ENCODE measurements around the gene PCDH15.

Gene PCDH15

DNA sequence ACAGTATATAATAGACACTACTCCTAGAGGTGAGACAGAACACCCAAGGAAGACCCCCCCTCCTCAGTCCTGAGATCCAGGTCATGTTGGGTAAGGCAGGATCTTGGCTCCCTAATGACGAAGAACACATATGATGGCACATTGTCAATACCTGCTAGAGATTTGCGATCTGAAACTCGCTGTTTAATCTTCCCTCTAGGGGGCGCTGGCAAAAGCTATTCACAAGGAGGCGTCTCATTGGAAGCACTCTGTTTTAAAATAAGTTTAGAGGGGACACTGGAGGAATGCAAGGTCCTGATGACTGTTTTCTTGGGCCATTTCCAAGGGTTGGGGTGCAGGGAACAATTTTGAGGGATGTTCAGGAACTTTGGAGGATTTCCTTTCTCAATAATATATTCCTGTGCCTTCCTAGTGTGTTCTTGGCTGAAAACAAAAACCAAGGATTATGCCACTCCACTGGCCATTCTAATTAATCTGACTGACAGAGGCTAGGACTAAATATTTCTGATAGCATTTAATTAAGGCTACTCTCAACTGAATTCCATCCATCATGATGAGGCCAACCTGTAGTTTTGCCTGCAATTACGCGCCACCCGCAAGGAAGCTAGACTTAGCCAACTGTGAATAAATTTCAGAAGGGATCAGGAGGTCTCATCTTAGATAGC is 1014.7 kb downstream of the PCDH15 start:
- peak; percentile 2 for DNase-seq (ENCODE audit: insufficient read length, low spot score)
- TF ChIP-seq POLR2A (IDR thresholded peaks at IDR 0.05; ENCODE audit: low read depth, low read length) = no peak
- no peak for FAIRE-seq

DNA sequence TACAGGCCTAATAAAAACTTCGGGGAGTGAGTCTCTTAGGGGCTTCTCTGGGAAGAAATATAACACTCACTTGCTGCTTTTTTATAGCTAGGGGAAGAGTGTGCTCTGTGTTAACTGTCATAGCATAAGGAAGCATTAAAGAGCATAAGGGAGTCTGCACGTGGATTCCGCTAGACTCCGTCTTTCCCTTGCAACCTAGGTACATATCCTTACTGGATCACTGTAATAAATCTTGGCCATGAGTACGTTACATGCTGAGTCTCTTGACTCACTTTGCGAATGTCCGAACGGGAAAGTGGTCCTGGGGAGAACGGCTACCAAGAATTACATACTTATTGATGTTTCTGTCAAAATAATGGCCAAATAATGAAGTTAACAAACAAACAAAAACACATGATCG is 1029.3 kb downstream of the PCDH15 start:
- no peak for TF ChIP-seq POLR2A (IDR thresholded peaks at IDR 0.05; ENCODE audit: low read depth, low read length)
- no peak for DNase-seq (ENCODE audit: insufficient read length, low spot score)
- FAIRE-seq = no peak

DNA sequence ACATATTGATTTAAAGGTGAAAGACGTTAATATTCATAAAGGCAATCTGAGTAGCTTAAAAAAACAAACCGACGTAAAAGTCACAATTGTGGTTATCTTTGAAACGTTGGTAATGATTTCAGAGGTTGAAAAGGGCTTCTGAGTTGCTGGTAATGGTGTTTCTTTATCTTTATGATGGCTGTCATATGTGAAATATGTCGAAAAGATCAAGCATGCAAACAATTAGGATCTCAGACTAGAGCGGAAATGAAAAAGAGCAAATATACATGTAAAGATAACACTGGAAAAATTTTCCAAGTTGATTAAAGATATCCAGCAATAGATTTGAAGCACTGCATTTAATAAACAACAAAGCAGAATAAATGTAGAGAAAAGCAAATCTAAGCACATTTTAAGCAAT is 1030.1 kb downstream of the PCDH15 start:
- no peak for TF ChIP-seq POLR2A (IDR thresholded peaks at IDR 0.05; ENCODE audit: low read depth, low read length)
- FAIRE-seq = no peak
- DNase-seq (ENCODE audit: insufficient read length, low spot score) = no peak

DNA sequence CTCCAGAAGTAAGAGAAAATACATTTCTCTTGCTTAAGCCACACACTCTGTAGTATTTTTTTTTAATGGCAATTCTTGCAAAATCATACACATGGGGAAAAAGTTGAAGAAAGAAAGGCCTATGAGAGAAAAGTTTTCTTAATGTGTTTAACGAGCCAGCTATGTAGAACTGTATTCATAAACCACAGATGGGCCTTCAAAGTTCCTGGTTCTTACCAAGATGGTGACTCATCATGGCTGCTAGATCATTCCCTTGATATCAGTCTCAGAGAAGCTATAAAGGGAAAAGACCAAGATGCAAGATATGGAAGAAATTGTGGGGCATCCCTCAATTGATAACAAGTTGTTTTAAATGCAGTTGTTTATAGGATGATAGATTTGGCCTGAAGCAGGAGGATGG is 1035.7 kb downstream of the PCDH15 start:
- FAIRE-seq (no peak), DNase-seq (ENCODE audit: insufficient read length, low spot score) (no peak)
- TF ChIP-seq POLR2A (IDR thresholded peaks at IDR 0.05; ENCODE audit: low read depth, low read length) = no peak

DNA sequence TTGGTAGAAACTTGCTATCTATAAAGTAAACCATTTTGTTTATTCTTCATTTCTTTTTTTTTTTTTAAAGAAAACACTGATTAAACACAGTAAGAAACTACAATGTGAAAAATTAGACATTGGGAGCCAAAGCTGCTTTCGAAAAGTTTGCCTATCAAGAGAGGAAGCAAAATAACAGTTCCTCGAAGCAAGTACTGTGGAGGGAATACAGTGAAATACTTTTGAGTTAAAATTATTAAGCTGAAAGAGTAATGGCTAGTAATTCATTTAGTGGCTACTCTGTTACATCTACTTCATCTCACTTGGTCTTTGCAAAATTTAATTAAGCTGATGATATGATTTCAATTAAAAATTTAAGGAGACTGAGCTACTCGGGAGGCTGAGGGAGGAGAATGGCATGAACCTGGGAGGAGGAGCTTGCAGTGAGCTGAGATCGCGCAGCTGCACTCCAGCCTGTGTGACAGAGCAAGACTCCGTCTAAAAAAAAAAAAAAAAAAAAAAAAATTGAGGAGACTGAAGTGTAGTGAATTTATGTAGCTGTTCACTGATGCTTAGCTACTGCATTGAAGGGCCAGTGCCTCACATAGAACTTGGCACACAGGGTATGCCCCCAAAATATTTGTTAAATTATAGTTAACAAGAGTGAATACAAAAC is 1046.3 kb downstream of the PCDH15 start:
- no peak for TF ChIP-seq POLR2A (IDR thresholded peaks at IDR 0.05; ENCODE audit: low read depth, low read length)
- no peak for DNase-seq (ENCODE audit: insufficient read length, low spot score)
- no peak for FAIRE-seq
